Endodermal cell (in vitro differentiated cells): ENCODE measurements around the gene MKX. TPM values are rescaled to one million over a fixed set of nuclear protein-coding genes. Genes with fewer than 3 reads are reported as not detected.

Experiments used
- DNase-seq: peaks from one replicate; pipeline ENCODE4 v3.0.0-alpha.2; 2017
- H3K27ac ChIP-seq: 2 replicates; pipeline ENCODE4 v1.5.1; 2013; ENCODE audit warnings: mild to moderate bottlenecking, low read depth, low read length, moderate library complexity
- H3K27me3 ChIP-seq: 2 replicates; pipeline ENCODE4 v1.6.1; 2013; ENCODE audit warnings: mild to moderate bottlenecking, low read length, moderate library complexity; ENCODE audit not compliant: insufficient read depth, control insufficient read depth, poor library complexity, severe bottlenecking
- H3K36me3 ChIP-seq: 2 replicates; pipeline ENCODE4 v1.7.0; 2013; ENCODE audit warnings: mild to moderate bottlenecking, low read length, moderate library complexity; ENCODE audit not compliant: control insufficient read depth, insufficient read depth
- H3K4me1 ChIP-seq: one replicate; pipeline ENCODE4 v1.7.0; 2013; ENCODE audit warnings: low read length; ENCODE audit not compliant: control insufficient read depth, insufficient read depth
- H3K4me3 ChIP-seq: 2 replicates; pipeline ENCODE4 v1.5.1; 2013; ENCODE audit warnings: mild to moderate bottlenecking, low read length, moderate library complexity
- H3K9ac ChIP-seq: 2 replicates; pipeline ENCODE4 v1.6.1; 2013; ENCODE audit warnings: mild to moderate bottlenecking, low read length, moderate library complexity; ENCODE audit not compliant: poor library complexity, severe bottlenecking; ENCODE audit errors: extremely low read depth
- H3K9me3 ChIP-seq: 2 replicates; pipeline ENCODE4 v1.6.1; 2013; ENCODE audit warnings: mild to moderate bottlenecking, low read length, moderate library complexity; ENCODE audit not compliant: control insufficient read depth
- H3K27ac Mint-ChIP-seq: 2 replicates; pipeline ENCODE4 v1.8.0; 2020; ENCODE audit warnings: mixed read lengths
- H3K27me3 Mint-ChIP-seq: 2 replicates; pipeline ENCODE4 v1.8.0; 2021; ENCODE audit warnings: mild to moderate bottlenecking, mixed read lengths; ENCODE audit not compliant: insufficient read depth
- H3K36me3 Mint-ChIP-seq: 2 replicates; pipeline ENCODE4 v1.8.0; 2020; ENCODE audit warnings: low read depth, mixed read lengths
- H3K4me1 Mint-ChIP-seq: 2 replicates; pipeline ENCODE4 v1.8.0; 2020; ENCODE audit warnings: mixed read lengths
- H3K4me3 Mint-ChIP-seq: 2 replicates; pipeline ENCODE4 v1.8.0; 2020; ENCODE audit warnings: mild to moderate bottlenecking, moderate library complexity, mixed read lengths
- H3K9me3 Mint-ChIP-seq: 2 replicates; pipeline ENCODE4 v1.8.0; 2020; ENCODE audit warnings: mild to moderate bottlenecking, mixed read lengths
- CTCF ChIP-seq: fragments of 200-600 bp; sonication (generic); conservative IDR thresholded peaks from 2 replicates; pipeline ENCODE4 v1.5.0; 2021; ENCODE audit warnings: antibody characterized with exemption, mild to moderate bottlenecking
- WGBS, 2 experiments: methylation state at CpG; one replicate each; pipeline versions ENCODE4 v1.1.5 to v1.1.7; 2013; ENCODE audit warnings: missing lambda C conversion rate in 2 of 2, mixed read lengths in 1 of 2; ENCODE audit not compliant: insufficient coverage in 1 of 2, insufficient read length in 1 of 2; 5-methylcytosine and 5-hydroxymethylcytosine counted together
- total RNA-seq, 2 donors: library from RNA; stranded (reverse); fragmentation: NEBNext Ultra II Directional in 1 of 2; extraction: Animal tissue kit (Norgen Biotek cat#: 25700) in 1 of 2; gene quantifications; 2 replicates in 1 of 2; 3 replicates in 1 of 2; pipeline ENCODE4 v1.2.1, GENCODE V29; 2021

MKX gene
- total RNA-seq, 2 donors from 2014 or later: 0.29 to 0.55 TPM

DNA sequence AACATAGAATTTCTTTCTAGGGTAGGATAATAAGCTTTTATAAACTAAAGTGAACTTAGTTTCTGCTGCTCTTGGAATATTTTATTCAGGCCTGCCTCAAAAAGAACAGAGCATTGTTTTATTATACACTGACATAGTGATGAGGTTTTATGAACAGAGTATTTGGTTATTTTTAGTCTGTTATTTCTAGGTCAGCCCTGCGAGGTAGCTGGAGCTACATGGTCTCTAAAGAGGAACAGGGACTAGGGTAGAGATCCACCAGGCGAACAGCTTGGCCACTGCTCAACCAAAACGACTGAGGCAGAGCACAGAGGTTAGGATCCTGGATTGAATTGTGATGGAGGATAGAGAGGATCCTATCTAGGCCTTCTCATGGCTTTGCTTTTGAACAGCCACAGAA lies 53.0 kb downstream of the MKX start:
- no peak for DNase-seq
- no peaks in the 10 kb centered on the region for H3K9me3 ChIP-seq
- Mint-ChIP-seq H3K4me1 (no peaks in the 10 kb centered on the region), H3K4me3 (no peak overlapping the region), H3K36me3 (no peaks in the 10 kb centered on the region), H3K9me3 (peaks cover 5% of the 10 kb centered on the region), H3K27ac (no peak overlapping the region), H3K27me3 (no peaks in the 10 kb centered on the region)
- H3K36me3 ChIP-seq: no peaks in the 10 kb centered on the region
- H3K27me3 ChIP-seq: no peaks in the 10 kb centered on the region
- H3K9ac ChIP-seq: no peak overlapping the region
- no peak for TF ChIP-seq CTCF
- no peak overlapping the region for H3K4me3 ChIP-seq
- no peaks in the 10 kb centered on the region for H3K4me1 ChIP-seq
- H3K27ac ChIP-seq: no peak overlapping the region
- 93 to 100% methylated on average over 3 of the region's 3 CpGs for WGBS, 2 experiments

- Histone ChIP-seq H3K27ac (no peak overlapping the region), H3K9me3 (no peaks in the 10 kb centered on the region), H3K4me1 (no peaks in the 10 kb centered on the region), H3K9ac (no peak overlapping the region), H3K4me3 (no peak overlapping the region), H3K27me3 (no peaks in the 10 kb centered on the region), H3K36me3 (no peaks in the 10 kb centered on the region)
- no peak for DNase-seq
- no peak overlapping the region for H3K27ac Mint-ChIP-seq
- no peak for TF ChIP-seq CTCF
- H3K4me1 Mint-ChIP-seq: no peaks in the 10 kb centered on the region
- no peak overlapping the region for H3K4me3 Mint-ChIP-seq
- no peaks in the 10 kb centered on the region for H3K27me3 Mint-ChIP-seq
- peaks cover 5% of the 10 kb centered on the region for H3K9me3 Mint-ChIP-seq
- 91 to 92% methylated on average over 4 of the region's 4 CpGs for WGBS, 2 experiments
- no peaks in the 10 kb centered on the region for H3K36me3 Mint-ChIP-seq
Observed at GRCh38 chr10:27688991-27689390, 56.6 kb downstream of the MKX start.

- Histone ChIP-seq H3K4me1 (no peaks in the 10 kb centered on the region), H3K27me3 (no peaks in the 10 kb centered on the region), H3K9me3 (no peaks in the 10 kb centered on the region), H3K9ac (no peak overlapping the region), H3K36me3 (no peaks in the 10 kb centered on the region), H3K27ac (no peak overlapping the region), H3K4me3 (no peak overlapping the region)
- no peak overlapping the region for H3K27ac Mint-ChIP-seq
- H3K4me3 Mint-ChIP-seq: no peak overlapping the region
- 100% methylated on average over 1 of the region's 1 CpG; no CpG with 5 or more reads in 1 of the 2 experiments for WGBS, 2 experiments
- peaks cover 5% of the 10 kb centered on the region for H3K9me3 Mint-ChIP-seq
- no peaks in the 10 kb centered on the region for H3K36me3 Mint-ChIP-seq
- no peaks in the 10 kb centered on the region for H3K27me3 Mint-ChIP-seq
- TF ChIP-seq CTCF: no peak
- no peak for DNase-seq
- no peaks in the 10 kb centered on the region for H3K4me1 Mint-ChIP-seq
Observed at GRCh38 chr10:27688276-27688675, 57.3 kb downstream of the MKX start.
